ENCODE measurements around the gene CAPN2.

- TF ChIP-seq CTCF (IDR thresholded peaks at IDR 0.05), result no peak
- no peak for TF ChIP-seq EZH2 (IDR thresholded peaks at IDR 0.05; ENCODE audit: borderline replicate concordance, insufficient read depth, low read depth, low read length, poor library complexity, severe bottlenecking)
Measured at GRCh38 chr1:223718850-223719249, 6.5 kb downstream of the CAPN2 start.
